Activated CD4-positive, alpha-beta T cell treated with anti-CD3 and anti-CD28 coated beads for 36 hours (primary cell): ENCODE data around the gene C1QTNF5. TPM values are rescaled to one million over a fixed set of nuclear protein-coding genes. Genes with fewer than 3 reads are reported as not detected.

Experiments used
- ATAC-seq: fragments of 200-7000 bp; cut with Tn5 transposase; one replicate; pipeline ENCODE4 v1.10.0; 2021; ENCODE audit warnings: mild to moderate bottlenecking, moderate library complexity
- CTCF ChIA-PET: fragments of 350-600 bp; sonication (Branson Sonifier 250); formaldehyde crosslinking; loops from one replicate; lab custom pipeline; 2021; ENCODE audit warnings: antibody characterized with exemption; lab: Charles Lee
- POLR2A ChIA-PET: fragments of 350-600 bp; sonication (Branson Sonifier 250); formaldehyde crosslinking; loops from one replicate; lab custom pipeline; 2021; ENCODE audit warnings: antibody characterized with exemption, inconsistent platforms; lab: Charles Lee
- DNase-seq: peaks from one replicate; pipeline ENCODE4 v3.0.0-alpha.2; 2020
- H3K27ac Mint-ChIP-seq: one replicate; pipeline ENCODE4 v1.8.0; 2021; ENCODE audit warnings: mixed read lengths
- H3K27me3 Mint-ChIP-seq: one replicate; pipeline ENCODE4 v1.8.0; 2021; ENCODE audit warnings: mixed read lengths
- H3K36me3 Mint-ChIP-seq: one replicate; pipeline ENCODE4 v1.8.0; 2021; ENCODE audit warnings: low read depth, mixed read lengths
- H3K4me1 Mint-ChIP-seq: one replicate; pipeline ENCODE4 v1.8.0; 2021; ENCODE audit warnings: mixed read lengths
- H3K4me3 Mint-ChIP-seq: one replicate; pipeline ENCODE4 v1.8.0; 2021; ENCODE audit warnings: mild to moderate bottlenecking, moderate library complexity, mixed read lengths
- H3K9me3 Mint-ChIP-seq: one replicate; pipeline ENCODE4 v1.8.0; 2021; ENCODE audit warnings: low read depth, mixed read lengths
- intact Hi-C, 2 experiments: fragments of 100-400 bp; cut with DNase I in 1 of 2; cut with micrococcal nuclease in 1 of 2; formaldehyde crosslinking; loops; one replicate each; pipeline versions ENCODE4 v1.14.2 to v1.15.1; 2022 to 2024; cut with DNase I, micrococcal nuclease
- total RNA-seq, 2 experiments: library from RNA; stranded (reverse); gene quantifications; one replicate each; pipeline ENCODE4 v1.2.3, GENCODE V29; 2021

The C1QTNF5 gene
- total RNA-seq, 2 experiments from 2014 or later, result not detected

GRCh38 chr11:119322360-119322739, 18.3 kb downstream of the C1QTNF5 start:
- Mint-ChIP-seq H3K36me3 (no peaks in the 10 kb centered on the region), H3K9me3 (no peaks in the 10 kb centered on the region), H3K4me3 (no peak overlapping the region), H3K27ac (no peak overlapping the region), H3K27me3 (peaks cover 4% of the 10 kb centered on the region), H3K4me1 (peaks cover 25% of the 10 kb centered on the region)
- intact Hi-C loops, result loop anchor here (2.0 to 5.0 kb wide), 4 partner anchors 115 to 325 kb away; partner anchors contain the start of genes CBL (in 1 of the 2), CENATAC (in 1 of the 2), DPAGT1 (in 1 of the 2) and HYOU1 (in 1 of the 2)
- POLR2A ChIA-PET, result no interaction called here
- DNase-seq, result no peak
- ATAC-seq, result no peak
- CTCF ChIA-PET, result interaction anchor here (0.5 to 6.2 kb wide), 25 partner anchors 10 to 980 kb away, joined by 3 to 69 read pairs (median 8); partner anchors contain the start of genes C1QTNF5, CBL, CD3D and NLRX1

GRCh38 chr11:119320776-119321524, 19.7 kb downstream of the C1QTNF5 start:
- intact Hi-C loops, result loop anchor here (1.0 to 5.0 kb wide), 6 partner anchors 13 to 324 kb away; partner anchors contain the start of genes CBL (in 2 of the 2), CENATAC (in 1 of the 2), RNF26 (in 1 of the 2) and VPS11 (in 1 of the 2)
- POLR2A ChIA-PET, result interaction anchor here (0.7 to 1.0 kb wide), 3 partner anchors 13 to 887 kb away, joined by 3 to 7 read pairs (median 3); partner anchors contain the start of gene RNF26
- Mint-ChIP-seq H3K27me3 (peaks cover 4% of the 10 kb centered on the region), H3K4me3 (peak overlapping the region; percentile 71), H3K36me3 (no peaks in the 10 kb centered on the region), H3K4me1 (peaks cover 27% of the 10 kb centered on the region), H3K27ac (peak overlapping the region; percentile 74), H3K9me3 (no peaks in the 10 kb centered on the region)
- CTCF ChIA-PET, result interaction anchor here (0.7 to 6.2 kb wide), 20 partner anchors 9 to 263 kb away, joined by 3 to 69 read pairs (median 4); partner anchors contain the start of gene USP2
- DNase-seq, result peak; percentile 77
- peak; percentile 67 for ATAC-seq

GRCh38 chr11:119320240-119320775, 20.4 kb downstream of the C1QTNF5 start:
- Mint-ChIP-seq H3K27me3 (peaks cover 4% of the 10 kb centered on the region), H3K4me1 (peaks cover 33% of the 10 kb centered on the region), H3K27ac (no peak overlapping the region), H3K9me3 (no peaks in the 10 kb centered on the region), H3K36me3 (no peaks in the 10 kb centered on the region), H3K4me3 (peak overlapping the region; percentile 3)
- intact Hi-C loops, result loop anchor here (5.0 kb wide), 2 partner anchors 113 to 323 kb away; partner anchors contain the start of genes CBL (in 1 of the 2) and CENATAC (in 1 of the 2)
- ATAC-seq, result no peak
- POLR2A ChIA-PET, result interaction anchor here (1.0 to 1.2 kb wide), 2 partner anchors 14 to 25 kb away, joined by 3 to 7 read pairs; partner anchors contain the start of gene RNF26
- CTCF ChIA-PET, result interaction anchor here (0.7 to 6.2 kb wide), 7 partner anchors 12 to 124 kb away, joined by 3 to 69 read pairs (median 4); no protein-coding TSS in a partner anchor
- DNase-seq, result no peak

GRCh38 chr11:119319700-119320239, 20.9 kb downstream of the C1QTNF5 start:
- peaks cover 5% of the 10 kb centered on the region for H3K27me3 Mint-ChIP-seq
- H3K4me1 Mint-ChIP-seq, result peaks cover 33% of the 10 kb centered on the region
- intact Hi-C loops, result loop anchor here (5.0 kb wide), 2 partner anchors 112 to 322 kb away; partner anchors contain the start of genes CBL (in 1 of the 2) and CENATAC (in 1 of the 2)
- POLR2A ChIA-PET, result interaction anchor here (1.2 kb wide), 1 partner anchor 25 kb away, joined by 3 read pairs; no protein-coding TSS in a partner anchor
- H3K27ac Mint-ChIP-seq, result no peak overlapping the region
- H3K9me3 Mint-ChIP-seq, result no peaks in the 10 kb centered on the region
- DNase-seq, result no peak
- H3K4me3 Mint-ChIP-seq, result peak overlapping the region; percentile 3
- CTCF ChIA-PET, result interaction anchor here (0.6 to 2.2 kb wide), 3 partner anchors 18 to 302 kb away, joined by 3 to 7 read pairs (median 5); partner anchors contain the start of gene RPS25
- no peak for ATAC-seq
- no peaks in the 10 kb centered on the region for H3K36me3 Mint-ChIP-seq

GRCh38 chr11:119319136-119319699, 21.5 kb downstream of the C1QTNF5 start:
- Mint-ChIP-seq H3K36me3 (no peaks in the 10 kb centered on the region), H3K27me3 (peaks cover 8% of the 10 kb centered on the region), H3K9me3 (no peaks in the 10 kb centered on the region), H3K4me3 (peak overlapping the region; percentile 13), H3K4me1 (peaks cover 33% of the 10 kb centered on the region), H3K27ac (peak overlapping the region; percentile 61)
- POLR2A ChIA-PET, result interaction anchor here (1.2 kb wide), 1 partner anchor 26 kb away, joined by 3 read pairs; no protein-coding TSS in a partner anchor
- DNase-seq (no peak), ATAC-seq (no peak)
- intact Hi-C loops, result no loop called here
- CTCF ChIA-PET, result interaction anchor here (0.6 to 2.2 kb wide), 4 partner anchors 12 to 301 kb away, joined by 3 to 7 read pairs (median 6); partner anchors contain the start of gene RPS25

GRCh38 chr11:119318240-119319135, 22.2 kb downstream of the C1QTNF5 start:
- intact Hi-C loops, result no loop called here
- ChIA-PET POLR2A (interaction anchor here (1.2 kb wide), 1 partner anchor 27 kb away, joined by 3 read pairs; no protein-coding TSS in a partner anchor), CTCF (interaction anchor here (0.5 to 2.2 kb wide), 5 partner anchors 11 to 208 kb away, joined by 3 to 7 read pairs (median 3); no protein-coding TSS in a partner anchor)
- peak overlapping the region; percentile 13 for H3K4me3 Mint-ChIP-seq
- no peaks in the 10 kb centered on the region for H3K36me3 Mint-ChIP-seq
- H3K4me1 Mint-ChIP-seq, result peaks cover 30% of the 10 kb centered on the region
- peak; percentile 63 for DNase-seq
- peak; percentile 6 for ATAC-seq
- peaks cover 8% of the 10 kb centered on the region for H3K27me3 Mint-ChIP-seq
- H3K27ac Mint-ChIP-seq, result peak overlapping the region; percentile 61
- no peaks in the 10 kb centered on the region for H3K9me3 Mint-ChIP-seq

- no peak for DNase-seq
- Mint-ChIP-seq H3K9me3 (no peaks in the 10 kb centered on the region), H3K27ac (no peak overlapping the region), H3K27me3 (peaks cover 8% of the 10 kb centered on the region), H3K4me3 (no peak overlapping the region), H3K36me3 (no peaks in the 10 kb centered on the region), H3K4me1 (peaks cover 28% of the 10 kb centered on the region)
- ChIA-PET POLR2A (no interaction called here), CTCF (interaction anchor here (0.5 to 2.2 kb wide), 2 partner anchors 39 to 96 kb away, joined by 3 to 7 read pairs; no protein-coding TSS in a partner anchor)
- no peak for ATAC-seq
- intact Hi-C loops, result no loop called here
These were observed 23.0 kb downstream of the C1QTNF5 start for GRCh38 chr11:119317592-119318239.

- ChIA-PET CTCF (interaction anchor here (0.9 to 2.4 kb wide), 2 partner anchors 20 to 22 kb away, joined by 3 to 8 read pairs; no protein-coding TSS in a partner anchor), POLR2A (no interaction called here)
- Mint-ChIP-seq H3K4me1 (peaks cover 23% of the 10 kb centered on the region), H3K27me3 (peaks cover 8% of the 10 kb centered on the region), H3K36me3 (no peaks in the 10 kb centered on the region), H3K4me3 (peak within 1 kb of the TSS; percentile 65), H3K27ac (no peak within 1 kb of the TSS), H3K9me3 (no peaks in the 10 kb centered on the region)
- intact Hi-C loops, result no loop called here
- ATAC-seq (no peak), DNase-seq (peak; percentile 43)
These were observed 23.7 kb downstream of the C1QTNF5 start, which contains the start of gene MCAM for GRCh38 chr11:119316729-119317591. TSS of gene MCAM (minus strand) at chr11:119317130. CDS start at chr11:119317101, 29 bp downstream.
